Natural killer cell (primary cell): ENCODE measurements around the gene EXOC3L4. TPM values are rescaled to one million over a fixed set of nuclear protein-coding genes. Genes with fewer than 3 reads are reported as not detected.

Source experiments
- ATAC-seq, 3 donors: fragments of 150-1000 bp in 2 of 3; fragments of 200-7000 bp in 1 of 3; cut with Tn5 transposase; 1 replicate in 1 of 3; 2 replicates in 2 of 3; pipeline ENCODE4 v1.10.0; 2021; ENCODE audit warnings: mild to moderate bottlenecking in 2 of 3, moderate library complexity in 2 of 3
- DNase-seq, 2 donors: peaks; one replicate each; pipeline versions ENCODE4 v3.0.0 to v3.0.0-alpha.2; 2013 to 2021; ENCODE audit warnings: mixed read lengths in 1 of 2
- H3K27ac ChIP-seq: one replicate; pipeline ENCODE4 v1.5.1; 2013; ENCODE audit warnings: mild to moderate bottlenecking, low read length
- H3K27me3 ChIP-seq: one replicate; pipeline ENCODE4 v1.6.1; 2013; ENCODE audit warnings: low read length; ENCODE audit not compliant: control insufficient read depth, insufficient read depth
- H3K36me3 ChIP-seq: one replicate; pipeline ENCODE4 v1.6.1; 2013; ENCODE audit warnings: low read length; ENCODE audit not compliant: control insufficient read depth, insufficient read depth
- H3K4me1 ChIP-seq: one replicate; pipeline ENCODE4 v1.6.1; 2013; ENCODE audit warnings: low read length; ENCODE audit not compliant: control insufficient read depth, insufficient read depth
- H3K4me3 ChIP-seq: one replicate; pipeline ENCODE4 v1.5.1; 2013; ENCODE audit warnings: low read length
- H3K9me3 ChIP-seq: one replicate; pipeline ENCODE4 v1.6.1; 2013; ENCODE audit warnings: low read length; ENCODE audit not compliant: control insufficient read depth, insufficient read depth
- H3K27ac Mint-ChIP-seq, 2 donors: one replicate each; pipeline ENCODE4 v1.8.0; 2022; ENCODE audit warnings: mild to moderate bottlenecking in 2 of 2, mixed read lengths in 2 of 2, moderate library complexity in 1 of 2
- H3K27me3 Mint-ChIP-seq, 2 donors: one replicate each; pipeline ENCODE4 v1.8.0; 2022; ENCODE audit warnings: low read depth in 2 of 2, mixed read lengths in 2 of 2
- H3K36me3 Mint-ChIP-seq: one replicate; pipeline ENCODE4 v1.8.0; 2022; ENCODE audit warnings: mixed read lengths
- H3K4me1 Mint-ChIP-seq, 2 donors: one replicate each; pipeline ENCODE4 v1.8.0; 2022; ENCODE audit warnings: mixed read lengths in 2 of 2
- H3K4me3 Mint-ChIP-seq: one replicate; pipeline ENCODE4 v1.8.0; 2022; ENCODE audit warnings: mild to moderate bottlenecking, moderate library complexity, mixed read lengths
- H3K9me3 Mint-ChIP-seq, 2 donors: one replicate each; pipeline ENCODE4 v1.8.0; 2022; ENCODE audit warnings: mixed read lengths in 2 of 2
- WGBS: methylation state at CpG from one replicate; pipeline ENCODE4 v1.1.7; 2013; ENCODE audit warnings: missing lambda C conversion rate; ENCODE audit not compliant: insufficient coverage; 5-methylcytosine and 5-hydroxymethylcytosine counted together
- intact Hi-C: fragments of 100-400 bp; cut with micrococcal nuclease; formaldehyde crosslinking; loops from one replicate; pipeline ENCODE4 v1.14.2; 2022
- total RNA-seq, 4 donors: library from RNA; stranded (reverse); fragments of 120-200 nt in 1 of 4; gene quantifications; one replicate each; pipeline versions ENCODE4 v1.2.3 to v1.2.4, GENCODE V29; 2013 to 2022
- TF ChIP-seq, protein P1 (sequence below): fragments of 200-600 bp; IDR thresholded peaks from one replicate; pipeline ENCODE4 v1.8.0; 2022; ENCODE audit warnings: antibody characterized with exemption

Gene EXOC3L4
- total RNA-seq, 3 donors from 2014 or later (not counting 1 experiment from before 2014, with no cell fraction given): not detected

DNA sequence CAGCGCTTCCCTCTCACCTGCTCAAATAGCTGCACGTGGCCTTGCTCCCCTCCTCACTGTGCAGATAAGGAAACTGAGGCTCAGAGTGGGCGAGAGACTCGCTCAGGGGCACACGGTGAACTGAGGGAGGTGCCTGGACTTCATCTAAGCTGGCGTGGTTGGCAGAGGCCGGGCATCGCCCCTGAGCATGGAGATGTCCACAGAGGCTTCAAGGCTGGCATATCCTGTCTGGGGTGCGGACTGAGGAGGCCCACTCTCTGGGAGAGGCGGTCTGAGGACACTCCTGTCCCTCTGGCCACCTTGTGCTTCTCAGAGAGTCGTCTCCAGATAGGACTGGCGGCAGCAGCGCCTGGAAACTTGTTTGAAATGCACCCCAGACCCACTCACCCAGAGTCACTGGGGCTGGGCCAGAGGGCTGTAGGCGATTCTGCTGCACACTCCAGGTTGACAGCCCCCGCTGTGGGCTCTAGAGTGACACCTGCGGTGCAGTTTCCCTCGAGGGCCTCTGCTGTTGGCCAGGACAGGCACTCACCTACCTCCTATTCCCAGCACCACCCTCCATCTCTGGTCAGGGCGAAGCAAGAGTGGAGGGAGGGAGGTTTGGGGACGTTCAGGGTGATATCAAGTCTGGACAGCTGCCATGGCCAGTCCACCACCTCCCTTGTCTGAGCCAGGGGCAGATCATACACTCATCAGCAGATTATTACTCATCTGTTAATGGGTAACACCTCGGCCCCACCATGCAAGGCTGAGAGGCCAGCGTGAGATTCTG lies 21.7 kb upstream of the EXOC3L4 start:
- intact Hi-C loops: loop anchor here (10.0 kb wide), 1 partner anchor 222 kb away; no protein-coding TSS in a partner anchor
- Mint-ChIP-seq H3K4me1 (no peaks in the 10 kb centered on the region), H3K36me3 (no peaks in the 10 kb centered on the region), H3K27ac (no peak overlapping the region), H3K4me3 (no peak overlapping the region), H3K27me3 (peaks cover 0 to 11% of the 10 kb centered on the region in 2 donors), H3K9me3 (no peaks in the 10 kb centered on the region)
- 77% methylated on average over 19 of the region's 21 CpGs for WGBS
- DNase-seq (no peak), ATAC-seq (no peak)
- Histone ChIP-seq H3K4me1 (peaks cover 14% of the 10 kb centered on the region), H3K27me3 (peaks cover 10% of the 10 kb centered on the region), H3K4me3 (no peak overlapping the region), H3K9me3 (no peaks in the 10 kb centered on the region), H3K27ac (no peak overlapping the region), H3K36me3 (no peaks in the 10 kb centered on the region)
- TF ChIP-seq, protein P1, sequence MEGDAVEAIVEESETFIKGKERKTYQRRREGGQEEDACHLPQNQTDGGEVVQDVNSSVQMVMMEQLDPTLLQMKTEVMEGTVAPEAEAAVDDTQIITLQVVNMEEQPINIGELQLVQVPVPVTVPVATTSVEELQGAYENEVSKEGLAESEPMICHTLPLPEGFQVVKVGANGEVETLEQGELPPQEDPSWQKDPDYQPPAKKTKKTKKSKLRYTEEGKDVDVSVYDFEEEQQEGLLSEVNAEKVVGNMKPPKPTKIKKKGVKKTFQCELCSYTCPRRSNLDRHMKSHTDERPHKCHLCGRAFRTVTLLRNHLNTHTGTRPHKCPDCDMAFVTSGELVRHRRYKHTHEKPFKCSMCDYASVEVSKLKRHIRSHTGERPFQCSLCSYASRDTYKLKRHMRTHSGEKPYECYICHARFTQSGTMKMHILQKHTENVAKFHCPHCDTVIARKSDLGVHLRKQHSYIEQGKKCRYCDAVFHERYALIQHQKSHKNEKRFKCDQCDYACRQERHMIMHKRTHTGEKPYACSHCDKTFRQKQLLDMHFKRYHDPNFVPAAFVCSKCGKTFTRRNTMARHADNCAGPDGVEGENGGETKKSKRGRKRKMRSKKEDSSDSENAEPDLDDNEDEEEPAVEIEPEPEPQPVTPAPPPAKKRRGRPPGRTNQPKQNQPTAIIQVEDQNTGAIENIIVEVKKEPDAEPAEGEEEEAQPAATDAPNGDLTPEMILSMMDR: no peak

GRCh38 chr14:103073367-103073875 lies 21.1 kb upstream of the EXOC3L4 start:
- no peaks in the 10 kb centered on the region for H3K9me3 ChIP-seq
- H3K27ac Mint-ChIP-seq: no peak overlapping the region
- no peaks in the 10 kb centered on the region for H3K36me3 ChIP-seq
- intact Hi-C loops: loop anchor here (10.0 kb wide), 1 partner anchor 221 kb away; no protein-coding TSS in a partner anchor
- H3K9me3 Mint-ChIP-seq: no peaks in the 10 kb centered on the region
- H3K4me3 Mint-ChIP-seq: no peak overlapping the region
- no peak for ATAC-seq
- H3K4me1 Mint-ChIP-seq: no peaks in the 10 kb centered on the region
- peaks cover 10% of the 10 kb centered on the region for H3K27me3 ChIP-seq
- peaks cover 14% of the 10 kb centered on the region for H3K4me1 ChIP-seq
- no peaks in the 10 kb centered on the region for H3K36me3 Mint-ChIP-seq
- H3K4me3 ChIP-seq: no peak overlapping the region
- TF ChIP-seq, protein P1: no peak
- H3K27me3 Mint-ChIP-seq: peaks cover 0 to 11% of the 10 kb centered on the region in 2 donors
- WGBS: 92% methylated on average over 14 of the region's 14 CpGs
- DNase-seq: no peak
- no peak overlapping the region for H3K27ac ChIP-seq

- 80% methylated on average over 21 of the region's 21 CpGs for WGBS
- peaks cover 0 to 7% of the 10 kb centered on the region in 2 donors for H3K27me3 Mint-ChIP-seq
- intact Hi-C loops: loop anchor here (10.0 kb wide), 1 partner anchor 221 kb away; no protein-coding TSS in a partner anchor
- no peaks in the 10 kb centered on the region for H3K36me3 Mint-ChIP-seq
- H3K9me3 Mint-ChIP-seq: no peaks in the 10 kb centered on the region
- H3K4me3 ChIP-seq: no peak overlapping the region
- no peaks in the 10 kb centered on the region for H3K4me1 Mint-ChIP-seq
- no peak overlapping the region for H3K27ac Mint-ChIP-seq
- peaks cover 14% of the 10 kb centered on the region for H3K4me1 ChIP-seq
- TF ChIP-seq, protein P1: no peak
- H3K27ac ChIP-seq: no peak overlapping the region
- peaks cover 10% of the 10 kb centered on the region for H3K27me3 ChIP-seq
- DNase-seq (no peak), ATAC-seq (no peak)
- no peaks in the 10 kb centered on the region for H3K36me3 ChIP-seq
- no peaks in the 10 kb centered on the region for H3K9me3 ChIP-seq
- H3K4me3 Mint-ChIP-seq: no peak overlapping the region
These were observed 20.4 kb upstream of the EXOC3L4 start for GRCh38 chr14:103073876-103074728.
